Karpas-422 (cell line): ENCODE results near the gene CELF5. TPM values are rescaled to one million over a fixed set of nuclear protein-coding genes. Genes with fewer than 3 reads are reported as not detected.

Experiments
- total RNA-seq: library from RNA; depleted of rRNA; stranded (reverse); fragments of >200 nt; shearing (Covaris generic); gene quantifications from 2 replicates; pipeline ENCODE4 v1.2.3, GENCODE V29; 2014; ENCODE audit warnings: low replicate concordance; rRNA removed

Gene CELF5
- total RNA-seq, 1 experiment from 2014 or later: not detected

Other genes with a start within 250 kb of the CELF5 start
- gene TLE6, start 247.1 kb upstream of the CELF5 start, total RNA-seq: 3.4 and 5.0 TPM in 2 replicates
- gene TLE2, start 195.4 kb upstream of the CELF5 start, total RNA-seq: not detected in 2 replicates
- gene TLE5, start 162.2 kb upstream of the CELF5 start, total RNA-seq: 146 and 233 TPM in 2 replicates
- gene GNA11, start 130.3 kb upstream of the CELF5 start, total RNA-seq: 0.58 and 2.6 TPM in 2 replicates
- gene GNA15, start 88.6 kb upstream of the CELF5 start, total RNA-seq: not detected in 2 replicates
- gene S1PR4, start 45.9 kb upstream of the CELF5 start, total RNA-seq: not detected in 2 replicates
- 30.0 and 37.6 TPM in 2 replicates for gene NCLN, start 38.7 kb upstream of the CELF5 start, total RNA-seq
- 0.82 and 4.4 TPM in 2 replicates for gene NFIC, start 141.9 kb downstream of the CELF5 start, total RNA-seq